ENCODE data around the gene PSAPL1. TPM values are rescaled to one million over a fixed set of nuclear protein-coding genes. Genes with fewer than 3 reads are reported as not detected.

PSAPL1 gene
- total RNA-seq, 1 experiment from 2014 or later, result 0.15 TPM

- no peaks in the 10 kb centered on the region for H3K79me2 ChIP-seq (ENCODE audit: low read depth)
- H3K27ac ChIP-seq, result no peak overlapping the region
- intact Hi-C loops (cut with micrococcal nuclease; ENCODE audit: unreplicated experiment), result no loop called here
- H3F3A ChIP-seq (ENCODE audit: insufficient read depth, low read depth), result no peaks in the 10 kb centered on the region
- no peak overlapping the region for H3K4me2 ChIP-seq
- H2AFZ ChIP-seq, result no peak overlapping the region
- no peaks in the 10 kb centered on the region for H3K4me1 ChIP-seq (replicated peaks; ENCODE audit: insufficient read depth)
- no peak overlapping the region for H3K4me3 ChIP-seq
- H3K36me3 ChIP-seq (ENCODE audit: low read depth), result no peaks in the 10 kb centered on the region
- H4K20me1 ChIP-seq (ENCODE audit: insufficient read depth), result no peaks in the 10 kb centered on the region
- BruUV-seq (replicated peaks), result no TSS peak
- TF ChIP-seq, protein P1, sequence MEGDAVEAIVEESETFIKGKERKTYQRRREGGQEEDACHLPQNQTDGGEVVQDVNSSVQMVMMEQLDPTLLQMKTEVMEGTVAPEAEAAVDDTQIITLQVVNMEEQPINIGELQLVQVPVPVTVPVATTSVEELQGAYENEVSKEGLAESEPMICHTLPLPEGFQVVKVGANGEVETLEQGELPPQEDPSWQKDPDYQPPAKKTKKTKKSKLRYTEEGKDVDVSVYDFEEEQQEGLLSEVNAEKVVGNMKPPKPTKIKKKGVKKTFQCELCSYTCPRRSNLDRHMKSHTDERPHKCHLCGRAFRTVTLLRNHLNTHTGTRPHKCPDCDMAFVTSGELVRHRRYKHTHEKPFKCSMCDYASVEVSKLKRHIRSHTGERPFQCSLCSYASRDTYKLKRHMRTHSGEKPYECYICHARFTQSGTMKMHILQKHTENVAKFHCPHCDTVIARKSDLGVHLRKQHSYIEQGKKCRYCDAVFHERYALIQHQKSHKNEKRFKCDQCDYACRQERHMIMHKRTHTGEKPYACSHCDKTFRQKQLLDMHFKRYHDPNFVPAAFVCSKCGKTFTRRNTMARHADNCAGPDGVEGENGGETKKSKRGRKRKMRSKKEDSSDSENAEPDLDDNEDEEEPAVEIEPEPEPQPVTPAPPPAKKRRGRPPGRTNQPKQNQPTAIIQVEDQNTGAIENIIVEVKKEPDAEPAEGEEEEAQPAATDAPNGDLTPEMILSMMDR (conservative IDR thresholded peaks at IDR 0.05), result no peak
- TF ChIP-seq EZH2 (IDR thresholded peaks at IDR 0.05; ENCODE audit: low read depth), result no peak
- no peaks in the 10 kb centered on the region for H3K9me3 ChIP-seq (ENCODE audit: insufficient read depth, low read depth)
- ChIA-PET CTCF (no interaction called here), POLR2A (ENCODE audit: unreplicated experiment) (no interaction called here)
- no peaks in the 10 kb centered on the region for H3K27me3 ChIP-seq (ENCODE audit: insufficient read depth, low read depth)
- H3K9me2 ChIP-seq (ENCODE audit: insufficient read depth), result no peaks in the 10 kb centered on the region
- no peak for DNase-seq
These were observed 35.4 kb upstream of the PSAPL1 start for GRCh38 chr4:7470111-7470510.

DNA sequence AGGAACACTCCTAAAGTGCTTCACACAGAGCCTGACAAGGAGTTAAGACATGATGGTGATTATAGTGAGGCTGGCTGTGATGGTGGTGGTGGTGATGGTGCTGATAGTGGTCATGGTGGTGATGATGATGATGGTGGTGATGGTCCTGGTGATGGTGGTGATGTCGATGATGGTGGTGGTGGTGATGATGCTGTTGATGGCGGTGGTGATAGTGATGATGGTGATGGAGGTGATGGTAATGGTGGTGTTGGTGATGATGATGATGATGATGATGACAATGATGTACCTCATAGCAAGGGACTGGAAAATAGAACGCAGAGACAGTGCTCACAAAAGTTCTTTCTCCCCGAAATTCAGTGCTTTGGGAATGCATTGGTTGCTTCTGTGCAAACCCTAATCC lies 34.3 kb upstream of the PSAPL1 start:
- Histone ChIP-seq H3K4me1 (replicated peaks; ENCODE audit: insufficient read depth) (no peaks in the 10 kb centered on the region), H3K9me2 (ENCODE audit: insufficient read depth) (no peaks in the 10 kb centered on the region), H3K79me2 (ENCODE audit: low read depth) (no peaks in the 10 kb centered on the region), H3F3A (ENCODE audit: insufficient read depth, low read depth) (no peaks in the 10 kb centered on the region), H2AFZ (no peak overlapping the region), H3K36me3 (ENCODE audit: low read depth) (no peaks in the 10 kb centered on the region), H3K27ac (no peak overlapping the region), H3K4me3 (no peak overlapping the region), H3K27me3 (ENCODE audit: insufficient read depth, low read depth) (no peaks in the 10 kb centered on the region), H3K9me3 (ENCODE audit: insufficient read depth, low read depth) (no peaks in the 10 kb centered on the region), H3K4me2 (no peak overlapping the region), H4K20me1 (ENCODE audit: insufficient read depth) (no peaks in the 10 kb centered on the region)
- no peak for DNase-seq
- ChIA-PET CTCF (no interaction called here), POLR2A (ENCODE audit: unreplicated experiment) (no interaction called here)
- no TSS peak for BruUV-seq (replicated peaks)
- intact Hi-C loops (cut with micrococcal nuclease; ENCODE audit: unreplicated experiment), result no loop called here
- TF ChIP-seq EZH2 (IDR thresholded peaks at IDR 0.05; ENCODE audit: low read depth), result no peak
- TF ChIP-seq, protein P1 (conservative IDR thresholded peaks at IDR 0.05), result no peak

DNA sequence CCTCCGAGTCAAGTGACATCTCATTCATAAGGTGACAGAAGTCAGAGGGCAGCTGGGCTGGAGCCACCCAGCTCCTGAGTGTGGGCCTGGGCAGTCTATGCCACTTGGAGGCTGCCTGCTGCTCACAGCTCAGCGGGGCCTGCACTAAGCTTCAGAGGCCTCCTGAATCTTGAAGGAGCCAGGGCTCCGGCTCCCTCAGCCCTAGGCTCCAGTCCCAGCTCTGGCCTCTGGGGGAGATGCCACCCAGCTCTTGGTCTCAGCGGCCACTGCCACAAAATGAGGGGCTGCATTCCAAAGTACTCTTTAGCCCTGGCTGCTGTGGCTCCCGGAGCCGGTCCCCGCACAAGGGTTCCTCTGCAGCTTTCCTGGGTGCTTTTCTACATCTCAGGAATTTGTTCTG lies 32.7 kb upstream of the PSAPL1 start:
- Histone ChIP-seq H3K79me2 (ENCODE audit: low read depth) (no peaks in the 10 kb centered on the region), H3K4me1 (replicated peaks; ENCODE audit: insufficient read depth) (no peaks in the 10 kb centered on the region), H3K27ac (no peak overlapping the region), H4K20me1 (ENCODE audit: insufficient read depth) (no peaks in the 10 kb centered on the region), H3F3A (ENCODE audit: insufficient read depth, low read depth) (no peaks in the 10 kb centered on the region), H3K9me2 (ENCODE audit: insufficient read depth) (no peaks in the 10 kb centered on the region), H3K4me2 (no peak overlapping the region), H3K4me3 (no peak overlapping the region), H3K9me3 (ENCODE audit: insufficient read depth, low read depth) (no peaks in the 10 kb centered on the region), H3K27me3 (ENCODE audit: insufficient read depth, low read depth) (no peaks in the 10 kb centered on the region), H2AFZ (no peak overlapping the region), H3K36me3 (ENCODE audit: low read depth) (no peaks in the 10 kb centered on the region)
- intact Hi-C loops (cut with micrococcal nuclease; ENCODE audit: unreplicated experiment), result no loop called here
- no peak for DNase-seq
- BruUV-seq (replicated peaks), result no TSS peak
- TF ChIP-seq EZH2 (IDR thresholded peaks at IDR 0.05; ENCODE audit: low read depth), result no peak
- TF ChIP-seq, protein P1 (conservative IDR thresholded peaks at IDR 0.05), result no peak
- POLR2A ChIA-PET (ENCODE audit: unreplicated experiment), result no interaction called here
- CTCF ChIA-PET, result no interaction called here

Measured in PC-9 (cell line).